Measurements from ENCODE around the gene EGLN3.

The EGLN3 gene

DNA sequence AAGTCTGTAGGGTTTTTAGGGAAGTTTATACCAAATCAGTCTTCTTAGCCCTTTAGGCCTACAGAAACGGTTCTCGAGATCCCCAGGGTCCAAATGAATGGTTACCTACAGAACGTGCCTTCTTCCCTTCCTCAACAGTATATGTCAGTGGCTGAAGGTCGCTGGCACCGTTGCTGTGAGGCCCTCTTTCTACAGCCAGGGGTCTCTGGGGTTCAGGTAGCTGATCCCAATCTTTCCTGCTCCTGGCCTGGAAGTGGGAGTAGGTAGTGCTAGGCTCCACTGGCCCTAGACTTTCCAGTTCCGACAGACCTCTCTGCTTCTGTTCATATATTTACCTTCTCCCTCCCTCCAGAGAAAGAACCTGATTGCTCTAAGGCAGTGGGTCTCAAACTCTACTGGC, 6.4 kb upstream of the EGLN3 start:
- in situ Hi-C loops (cut with HindIII; ENCODE audit: low pct_unique_long_range_greater_than_20kb, low sequenced_read_pairs): no loop called here
- no peak for DNase-seq (ENCODE audit: low read depth in 1 of 2, low spot score in 1 of 2)
- TF ChIP-seq JUND (IDR thresholded peaks at IDR 0.05; ENCODE audit: low read depth): no peak

DNA sequence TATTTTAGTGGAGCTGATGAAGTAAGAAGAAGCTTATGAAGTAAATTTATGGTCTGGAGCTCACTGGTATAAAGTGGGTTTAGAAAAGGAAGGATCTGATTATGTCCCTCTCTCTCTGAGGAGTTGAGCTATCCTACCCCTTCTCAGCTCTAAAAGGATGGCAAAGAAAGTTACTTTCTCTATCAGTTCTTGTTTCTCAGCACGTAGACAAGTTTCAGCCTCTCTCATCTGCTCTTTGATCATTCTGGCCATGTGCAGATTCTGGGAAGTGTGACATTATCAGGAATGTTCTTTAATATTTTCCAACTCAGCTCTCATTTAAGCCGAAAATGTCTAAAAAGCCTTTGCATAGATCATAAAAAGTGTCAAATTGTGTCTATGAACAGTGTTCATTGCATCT, 5.8 kb upstream of the EGLN3 start:
- in situ Hi-C loops (cut with HindIII; ENCODE audit: low pct_unique_long_range_greater_than_20kb, low sequenced_read_pairs): no loop called here
- no peak for DNase-seq (ENCODE audit: low read depth in 1 of 2, low spot score in 1 of 2)
- no peak for TF ChIP-seq JUND (IDR thresholded peaks at IDR 0.05; ENCODE audit: low read depth)

DNA sequence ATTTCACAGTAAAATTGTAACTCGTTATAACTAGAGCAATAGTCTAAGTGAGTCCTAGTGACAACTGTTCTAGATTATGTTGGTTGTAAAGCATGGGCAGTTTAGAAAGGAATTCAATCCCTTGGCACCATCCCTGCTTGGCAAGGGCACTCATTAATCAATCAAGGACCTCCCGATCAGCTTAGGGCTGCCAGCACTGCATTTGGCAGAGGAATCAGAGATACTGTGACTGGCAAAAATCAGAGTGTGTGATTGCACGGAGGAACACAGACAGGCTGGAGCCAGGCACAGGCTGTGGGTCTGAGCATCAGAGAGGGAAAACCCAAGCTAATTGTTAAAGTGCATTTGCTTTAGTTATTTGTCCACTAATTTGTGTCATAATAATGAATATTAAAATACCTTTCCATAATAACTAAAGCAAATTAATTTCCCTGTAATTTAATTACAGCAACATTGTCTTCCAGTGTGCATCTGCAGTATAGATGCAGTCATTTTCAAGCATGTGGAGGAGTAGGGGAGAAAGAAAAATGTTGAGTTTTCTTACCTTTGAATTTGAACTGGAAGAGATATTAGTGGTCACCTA, 3.2 kb upstream of the EGLN3 start:
- no peak for DNase-seq (ENCODE audit: low read depth in 1 of 2, low spot score in 1 of 2)
- no peak for TF ChIP-seq JUND (IDR thresholded peaks at IDR 0.05; ENCODE audit: low read depth)
- in situ Hi-C loops (cut with HindIII; ENCODE audit: low pct_unique_long_range_greater_than_20kb, low sequenced_read_pairs): no loop called here

DNA sequence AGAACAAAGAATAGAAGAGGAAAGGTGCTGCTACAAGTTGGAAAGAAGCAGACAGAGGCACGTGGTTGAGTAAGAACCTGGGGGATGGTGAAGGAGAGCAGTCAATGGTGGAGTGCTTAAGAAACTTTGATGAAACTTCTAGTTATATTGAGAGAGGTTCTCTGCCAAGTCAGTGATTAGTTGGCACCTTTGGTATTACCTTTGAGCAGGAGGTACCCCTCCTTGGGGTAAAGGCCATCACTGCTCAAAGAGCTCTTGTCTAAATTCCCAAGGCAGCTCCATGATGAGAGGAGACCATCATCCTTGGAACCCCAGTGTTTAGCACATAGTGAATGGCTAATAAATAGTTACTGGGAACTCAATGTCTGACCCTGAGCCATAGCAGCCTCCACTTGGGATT, 1.7 kb upstream of the EGLN3 start:
- DNase-seq (ENCODE audit: low read depth in 1 of 2, low spot score in 1 of 2): no peak
- in situ Hi-C loops (cut with HindIII; ENCODE audit: low pct_unique_long_range_greater_than_20kb, low sequenced_read_pairs): no loop called here
- no peak for TF ChIP-seq JUND (IDR thresholded peaks at IDR 0.05; ENCODE audit: low read depth)

DNA sequence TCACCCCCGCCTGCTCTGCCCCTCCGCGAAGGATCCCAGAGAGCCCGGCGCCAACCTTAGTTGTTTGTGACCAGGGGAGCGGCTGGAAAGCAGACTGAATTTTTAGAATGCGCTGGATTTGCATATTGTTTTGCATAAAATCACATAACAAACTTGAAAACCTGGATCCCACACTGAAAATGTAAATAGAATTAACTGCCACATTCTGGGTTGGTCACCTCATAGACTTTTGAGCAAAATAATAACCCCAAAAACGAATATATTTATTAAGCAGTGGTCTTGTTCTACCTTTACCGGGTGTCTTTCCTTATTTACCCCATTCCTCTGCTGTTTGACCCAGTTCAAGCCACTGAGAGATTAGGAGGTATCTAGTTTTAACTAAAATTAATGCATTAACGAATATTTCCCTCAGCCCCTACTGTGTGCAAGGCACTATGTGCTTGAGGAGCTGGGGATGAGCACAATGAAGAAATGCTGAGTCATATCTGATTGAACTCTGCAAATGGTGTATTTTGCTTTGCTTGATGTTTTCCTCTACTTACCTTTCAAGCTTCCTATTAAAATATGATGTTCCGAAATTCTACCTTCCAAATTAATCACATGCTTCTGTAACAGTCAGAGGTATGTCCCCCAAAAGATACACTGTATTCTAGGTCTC, 438 bp upstream of the EGLN3 start:
- TF ChIP-seq JUND (IDR thresholded peaks at IDR 0.05; ENCODE audit: low read depth): no peak
- no peak for DNase-seq (ENCODE audit: low read depth in 1 of 2, low spot score in 1 of 2)
- in situ Hi-C loops (cut with HindIII; ENCODE audit: low pct_unique_long_range_greater_than_20kb, low sequenced_read_pairs): no loop called here

DNA sequence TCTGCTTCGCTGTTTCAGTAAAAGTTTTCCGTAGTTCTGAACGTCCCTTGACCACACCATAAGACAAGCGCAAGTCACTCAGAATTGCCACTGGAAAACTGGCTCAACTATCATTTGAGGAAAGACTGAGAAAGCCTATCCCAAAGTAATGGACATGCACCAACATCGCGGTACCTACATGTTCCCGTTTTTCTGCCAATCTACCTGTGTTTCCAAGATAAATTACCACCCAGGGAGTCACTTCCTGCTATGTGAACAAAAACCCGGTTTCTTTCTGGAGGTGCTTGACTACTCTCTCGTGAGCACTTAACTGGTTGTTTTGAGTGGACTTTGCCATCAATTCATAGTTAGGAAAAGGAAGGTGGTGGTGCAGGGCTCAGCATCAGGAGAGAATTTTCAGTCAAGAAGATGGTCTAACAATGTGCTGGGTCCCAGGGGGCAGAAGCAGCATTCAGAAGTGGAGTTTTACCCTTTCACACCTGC, 1.4 kb downstream of the EGLN3 start:
- no peak for TF ChIP-seq JUND (IDR thresholded peaks at IDR 0.05; ENCODE audit: low read depth)
- in situ Hi-C loops (cut with HindIII; ENCODE audit: low pct_unique_long_range_greater_than_20kb, low sequenced_read_pairs): no loop called here
- no peak for DNase-seq (ENCODE audit: low read depth in 1 of 2, low spot score in 1 of 2)

DNA sequence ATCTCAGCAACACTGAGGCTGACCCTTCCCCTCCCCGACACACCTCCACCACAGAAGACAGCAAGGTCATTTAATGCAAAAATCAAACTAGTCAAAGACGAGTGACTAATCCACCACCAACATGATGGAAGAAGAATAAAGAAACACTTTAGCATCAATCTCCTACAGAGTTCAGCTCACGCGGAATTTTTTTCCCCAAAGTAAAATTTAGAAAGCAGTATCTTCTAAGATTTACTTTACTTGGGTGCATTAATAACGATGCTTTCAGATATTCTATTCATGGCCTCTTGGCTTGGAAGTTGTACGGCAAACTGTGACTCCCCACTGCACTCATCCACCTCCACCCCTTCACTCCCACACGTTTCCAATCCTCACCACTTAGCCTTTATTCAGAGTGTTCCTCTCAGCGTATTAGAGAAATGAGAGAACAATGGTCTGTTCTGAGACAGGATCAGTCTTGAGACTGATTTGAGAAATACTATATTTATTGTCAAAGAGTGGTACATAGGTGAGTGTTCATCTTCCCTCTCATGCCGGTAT, 1.9 kb downstream of the EGLN3 start:
- in situ Hi-C loops (cut with HindIII; ENCODE audit: low pct_unique_long_range_greater_than_20kb, low sequenced_read_pairs): no loop called here

DNA sequence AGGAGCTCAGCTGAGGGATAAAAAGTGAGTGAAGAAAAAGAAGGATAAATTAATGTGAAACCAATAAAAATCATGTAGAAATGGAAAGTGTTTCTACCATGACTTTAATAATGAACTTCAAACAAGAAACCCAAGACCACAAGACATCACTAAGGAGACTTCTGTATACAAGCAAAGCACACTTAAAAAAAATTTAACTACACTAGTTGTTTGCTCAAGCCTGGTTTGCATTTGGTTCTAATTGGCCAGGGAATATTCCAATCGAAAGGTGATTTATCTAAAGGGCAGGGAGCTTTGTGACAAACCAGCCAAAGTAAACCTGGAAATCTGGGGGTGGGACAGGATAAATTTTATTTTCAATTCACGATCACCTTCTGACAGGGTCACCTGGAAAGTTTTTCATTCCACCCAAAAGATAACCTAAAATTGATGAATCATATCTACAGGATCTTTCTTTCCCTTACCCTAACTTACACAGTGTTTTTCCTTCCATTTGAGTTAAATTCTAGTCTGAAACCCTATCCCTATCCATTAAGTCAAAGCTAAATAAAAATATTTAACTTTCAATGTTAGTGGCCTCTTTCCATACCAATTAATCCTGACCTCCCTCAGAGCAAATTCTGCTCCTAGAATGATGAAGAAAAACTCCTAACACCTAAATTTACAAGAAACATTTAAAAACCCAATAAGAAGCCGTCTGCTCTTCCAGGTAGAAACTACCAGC, 2.6 kb downstream of the EGLN3 start:
- in situ Hi-C loops (cut with HindIII; ENCODE audit: low pct_unique_long_range_greater_than_20kb, low sequenced_read_pairs): no loop called here
- no peak for TF ChIP-seq JUND (IDR thresholded peaks at IDR 0.05; ENCODE audit: low read depth)
- DNase-seq (ENCODE audit: low read depth in 1 of 2, low spot score in 1 of 2): no peak

More for the DNA sequence above, 1.9 kb downstream of the EGLN3 start:
- TF ChIP-seq JUND (IDR thresholded peaks at IDR 0.05; ENCODE audit: low read depth): no peak
- DNase-seq (ENCODE audit: low read depth in 1 of 2, low spot score in 1 of 2): no peak

DNA sequence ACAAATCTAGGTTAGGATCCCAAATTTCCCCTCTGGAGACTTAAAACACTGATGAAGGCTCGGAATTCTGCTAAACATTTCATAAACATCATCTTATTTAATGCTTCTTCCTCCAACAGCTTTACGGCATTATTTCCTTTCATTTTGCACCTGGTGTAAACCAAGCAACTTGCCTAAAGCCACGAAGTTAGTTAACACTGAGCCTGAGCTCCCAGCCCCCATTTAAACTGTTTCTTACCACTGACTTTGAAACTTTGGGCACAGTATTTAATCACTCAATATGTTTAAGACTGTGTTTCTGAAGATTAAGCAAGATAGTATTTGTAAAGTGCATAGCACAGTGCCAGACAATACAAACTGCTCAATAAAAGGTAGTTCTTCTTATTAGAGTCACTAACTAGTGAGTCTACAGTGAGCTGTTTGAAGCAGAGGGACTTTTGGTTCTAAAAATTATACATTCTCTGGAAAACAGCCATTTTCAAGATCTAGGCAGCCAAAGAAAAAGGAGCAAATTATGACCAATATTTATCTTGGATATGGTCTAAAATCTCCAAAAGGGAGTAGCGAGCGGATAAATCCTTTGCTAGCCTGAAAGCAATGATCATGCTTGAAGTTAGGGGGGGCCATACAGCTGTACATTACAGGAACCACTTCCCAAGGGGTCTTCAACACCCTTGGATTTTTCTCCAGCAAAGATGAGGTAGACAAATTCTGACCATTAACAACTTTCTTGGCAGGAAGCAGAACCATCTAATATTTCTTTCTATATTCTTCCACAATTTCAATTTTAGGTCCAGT, 4.0 kb downstream of the EGLN3 start:
- no peak for TF ChIP-seq JUND (IDR thresholded peaks at IDR 0.05; ENCODE audit: low read depth)
- no peak for DNase-seq (ENCODE audit: low read depth in 1 of 2, low spot score in 1 of 2)
- in situ Hi-C loops (cut with HindIII; ENCODE audit: low pct_unique_long_range_greater_than_20kb, low sequenced_read_pairs): no loop called here

DNA sequence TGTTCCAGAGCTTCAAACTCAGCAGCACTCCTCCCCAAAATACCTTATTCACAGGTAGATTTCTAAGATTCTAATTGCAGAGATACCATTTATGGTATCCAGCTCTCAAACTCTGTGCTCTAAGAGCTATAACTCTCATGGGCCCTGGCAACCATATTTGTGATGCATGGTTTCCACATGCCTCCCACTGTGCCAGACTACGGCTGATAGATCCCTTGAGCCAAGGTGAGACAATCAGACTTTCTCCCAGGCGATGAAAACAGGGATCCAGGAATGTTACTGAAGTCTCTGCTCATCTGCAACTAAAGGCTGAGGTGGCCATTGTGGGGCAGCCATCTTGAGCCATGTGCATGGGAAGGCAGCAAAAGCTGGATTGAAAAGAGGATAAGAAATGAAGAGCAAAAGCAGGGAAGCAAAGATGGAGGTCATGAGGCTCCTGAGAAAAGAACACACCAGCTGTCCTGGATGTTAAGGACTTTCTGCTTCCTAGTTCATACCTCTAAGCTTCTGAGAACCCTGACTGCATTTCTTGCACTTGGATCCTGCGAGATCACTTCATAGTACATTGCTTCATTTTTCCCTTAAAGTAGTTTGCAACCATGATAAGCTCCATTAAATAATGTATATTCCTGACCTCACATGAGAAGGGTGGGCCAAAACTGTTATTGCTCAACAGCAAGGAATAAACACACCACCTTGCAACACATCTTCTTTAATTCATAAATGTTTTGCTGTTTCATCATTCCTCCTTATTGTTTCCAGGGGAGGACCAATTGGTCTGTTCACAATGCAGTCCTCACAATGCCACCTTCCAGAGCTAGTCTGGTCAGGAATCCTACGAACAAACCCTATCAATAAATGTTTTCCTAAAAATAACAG, 5.4 kb downstream of the EGLN3 start:
- in situ Hi-C loops (cut with HindIII; ENCODE audit: low pct_unique_long_range_greater_than_20kb, low sequenced_read_pairs): no loop called here
- TF ChIP-seq JUND (IDR thresholded peaks at IDR 0.05; ENCODE audit: low read depth): no peak
- DNase-seq (ENCODE audit: low read depth in 1 of 2, low spot score in 1 of 2): no peak

DNA sequence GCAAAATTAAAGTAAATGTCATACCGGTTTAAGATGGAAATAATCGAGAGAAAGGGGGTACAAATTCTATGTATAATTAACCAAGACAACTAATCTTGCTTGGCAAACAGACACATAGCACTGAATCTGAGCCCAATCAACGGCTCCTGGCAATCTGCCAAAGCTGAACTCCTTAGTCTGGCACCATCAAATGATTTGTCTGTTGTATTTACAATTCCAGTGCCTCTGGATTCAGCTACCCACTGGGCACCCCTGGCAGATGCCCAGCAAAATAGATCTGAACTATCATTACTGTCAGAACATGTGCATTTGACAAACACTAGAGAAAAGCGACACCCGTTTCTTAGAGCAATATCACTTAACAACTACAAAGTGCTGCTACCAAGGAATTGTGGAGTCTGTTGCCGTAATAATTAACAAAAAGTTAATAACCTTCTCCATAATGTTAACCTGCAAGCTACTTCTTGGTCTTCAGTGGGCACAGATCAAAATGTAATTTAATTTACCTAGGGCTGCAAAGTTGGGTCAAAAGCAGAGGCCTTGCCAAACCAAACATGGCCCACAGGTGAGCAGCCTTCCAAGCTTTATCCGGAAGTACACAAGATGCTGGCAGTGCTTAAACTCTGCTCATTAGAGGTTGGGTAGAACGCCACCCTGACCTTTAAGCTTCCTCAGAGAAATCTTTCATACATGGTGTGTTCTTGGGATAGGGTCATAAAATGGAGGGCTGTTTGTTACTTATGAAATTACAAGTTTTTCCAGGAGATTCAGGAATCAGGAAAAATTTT, 7.6 kb downstream of the EGLN3 start:
- in situ Hi-C loops (cut with HindIII; ENCODE audit: low pct_unique_long_range_greater_than_20kb, low sequenced_read_pairs): no loop called here
- TF ChIP-seq JUND (IDR thresholded peaks at IDR 0.05; ENCODE audit: low read depth): no peak
- peak in 1 of 2 experiments; percentile 46 for DNase-seq (ENCODE audit: low read depth in 1 of 2, low spot score in 1 of 2)
